ENCODE data around the gene VAMP8.

The VAMP8 gene

GRCh38 chr2:85631316-85631715, 53.9 kb downstream of the VAMP8 start:
- TF ChIP-seq CTCF (conservative IDR thresholded peaks at IDR 0.05; ENCODE audit: low read depth, low read length) = no peak
- no peak for DNase-seq (ENCODE audit: low read depth)
- H3K4me3 ChIP-seq (ENCODE audit: low read depth, low read length) = no peak overlapping the region

All from choroid plexus epithelial cell (primary cell).